Stimulated activated naive B cell treated with anti-CD40 and anti-IgM and Interleukin-4, amounts not matched to agents 10 μg/mL and 1 μg/mL and 100 μg/mL, for 72 hours (primary cell): ENCODE measurements around the gene SH3BP5L.

ENCODE experiments used
- ATAC-seq, 2 donors: fragments of 150-1000 bp; cut with Tn5 transposase; replicated peaks; 2 replicates each; pipeline ENCODE4 v1.10.0; 2021; ENCODE audit warnings: moderate library complexity in 1 of 2
- DNase-seq: peaks from one replicate; pipeline ENCODE4 v3.0.0; 2021
- H3K27ac Mint-ChIP-seq: one replicate; pipeline ENCODE4 v1.8.0; 2022; ENCODE audit warnings: mild to moderate bottlenecking, mixed read lengths
- H3K27me3 Mint-ChIP-seq, 2 donors: one replicate each; pipeline ENCODE4 v1.8.0; 2022; ENCODE audit warnings: mixed read lengths in 2 of 2
- H3K36me3 Mint-ChIP-seq, 2 donors: one replicate each; pipeline ENCODE4 v1.8.0; 2022; ENCODE audit warnings: mixed read lengths in 2 of 2, mild to moderate bottlenecking in 1 of 2
- H3K4me1 Mint-ChIP-seq, 2 donors: one replicate each; pipeline ENCODE4 v1.8.0; 2022; ENCODE audit warnings: mixed read lengths in 2 of 2, mild to moderate bottlenecking in 1 of 2
- H3K4me3 Mint-ChIP-seq, 2 donors: one replicate each; pipeline ENCODE4 v1.8.0; 2022; ENCODE audit warnings: mild to moderate bottlenecking in 2 of 2, mixed read lengths in 2 of 2, moderate library complexity in 1 of 2
- H3K9me3 Mint-ChIP-seq, 2 donors: one replicate each; pipeline ENCODE4 v1.8.0; 2022; ENCODE audit warnings: mixed read lengths in 2 of 2, mild to moderate bottlenecking in 1 of 2

Gene SH3BP5L

GRCh38 chr1:248778906-248779305, 46.8 kb downstream of the SH3BP5L start:
- Mint-ChIP-seq H3K4me1 (peaks cover 14 to 29% of the 10 kb centered on the region in 2 donors), H3K9me3 (peaks cover 21 to 34% of the 10 kb centered on the region in 2 donors), H3K27ac (no peak overlapping the region), H3K27me3 (no peaks in the 10 kb centered on the region), H3K4me3 (no peak overlapping the region), H3K36me3 (peaks cover 11 to 30% of the 10 kb centered on the region in 2 donors)
- DNase-seq (no peak), ATAC-seq (no peak)

GRCh38 chr1:248776991-248777390, 48.7 kb downstream of the SH3BP5L start:
- H3K4me1 Mint-ChIP-seq: peaks cover 6 to 10% of the 10 kb centered on the region in 2 donors
- ATAC-seq (no peak), DNase-seq (no peak)
- no peaks in the 10 kb centered on the region for H3K27me3 Mint-ChIP-seq
- no peak overlapping the region for H3K4me3 Mint-ChIP-seq
- peaks cover 11 to 30% of the 10 kb centered on the region in 2 donors for H3K36me3 Mint-ChIP-seq
- H3K27ac Mint-ChIP-seq: no peak overlapping the region
- H3K9me3 Mint-ChIP-seq: peaks cover 21 to 34% of the 10 kb centered on the region in 2 donors

- H3K27me3 Mint-ChIP-seq: no peaks in the 10 kb centered on the region
Observed at GRCh38 chr1:248775441-248775840, 50.3 kb downstream of the SH3BP5L start.

More at GRCh38 chr1:248775441-248775840, 50.3 kb downstream of the SH3BP5L start:
- Mint-ChIP-seq H3K27ac (no peak overlapping the region), H3K4me3 (no peak overlapping the region), H3K9me3 (peaks cover 18 to 26% of the 10 kb centered on the region in 2 donors), H3K36me3 (peaks cover 11 to 23% of the 10 kb centered on the region in 2 donors), H3K4me1 (peaks cover 6 to 8% of the 10 kb centered on the region in 2 donors)
- DNase-seq (no peak), ATAC-seq (no peak)
